HCT116 (cell line): Measurements from ENCODE around the gene ELF2. TPM values are rescaled to one million over a fixed set of nuclear protein-coding genes. Genes with fewer than 3 reads are reported as not detected.

ENCODE experiments used
- ATAC-seq: fragments of 200-7000 bp; cut with Tn5 transposase; 2 replicates; pipeline ENCODE4 v1.9.1; 2020; ENCODE audit warnings: mild to moderate bottlenecking, moderate library complexity
- BruUV-seq: library from RNA; stranded (reverse); fragments of 400-500 nt; replicated peaks from 2 replicates; lab custom pipeline; 2021; lab: Mats Ljungman, UMichigan
- CTCF ChIA-PET: fragments of 300-600 bp; sonication (Branson Sonifier 250); formaldehyde crosslinking; loops from one replicate; lab custom pipeline; 2021; ENCODE audit warnings: antibody characterized with exemption; lab: Charles Lee
- POLR2A ChIA-PET: fragments of 300-600, 350-600 bp; sonication (Branson Sonifier 250); formaldehyde crosslinking; loops from one replicate; lab custom pipeline; 2021; ENCODE audit warnings: antibody characterized with exemption; lab: Charles Lee
- RAD21 ChIA-PET, 2 experiments: fragments of 300-600 bp; sonication (Branson Sonifier 250); formaldehyde crosslinking; loops; one replicate each; lab custom pipeline; 2023; ENCODE audit warnings: low total read pairs in 2 of 2; ENCODE audit not compliant: uncharacterized antibody in 2 of 2, unreplicated experiment in 2 of 2, low non-redundant PET in 1 of 2; lab: Charles Lee
- DNase-seq: peaks from one replicate; pipeline ENCODE4 v3.0.0-alpha.2; 2010; ENCODE audit warnings: low read depth, low spot score
- H2AFZ ChIP-seq: fragments of 200-600 bp; shearing (Covaris generic), sonication (generic); 2 replicates; pipeline ENCODE4 v1.6.1; 2017; ENCODE audit warnings: low read depth, mixed run types, mixed read lengths, antibody characterized with exemption, low read length; ENCODE audit not compliant: poor library complexity, severe bottlenecking
- H3K27ac ChIP-seq: 2 replicates; pipeline ENCODE4 v1.5.1; 2012; ENCODE audit warnings: low read depth, low read length
- H3K27me3 ChIP-seq: fragments of 200-600 bp; sonication (generic); 2 replicates; pipeline ENCODE4 v1.6.1; 2016; ENCODE audit warnings: mixed run types, low read length, mixed read lengths; ENCODE audit not compliant: insufficient read depth
- H3K36me3 ChIP-seq, 2 experiments: fragments of 200-500 bp in 1 of 2; fragments of 200-600 bp in 1 of 2; sonication (Bioruptor generic) in 1 of 2; sonication (generic) in 1 of 2; 2 replicates each; pipeline versions ENCODE4 v1.5.1 to v1.6.1; 2014 to 2016; ENCODE audit warnings: low read length in 2 of 2, inconsistent platforms in 1 of 2, mixed read lengths in 1 of 2, mixed run types in 1 of 2; ENCODE audit not compliant: insufficient read depth in 2 of 2, control insufficient read depth in 1 of 2
- H3K4me1 ChIP-seq, 2 experiments: fragments of 200-600 bp in 1 of 2; sonication (generic) in 1 of 2; 2 replicates each; pipeline versions ENCODE4 v1.5.1 to v1.6.1; 2012 to 2017; ENCODE audit warnings: low read length in 2 of 2, inconsistent platforms in 1 of 2, mild to moderate bottlenecking in 1 of 2, mixed read lengths in 1 of 2, mixed run types in 1 of 2, moderate library complexity in 1 of 2; ENCODE audit not compliant: insufficient read depth in 2 of 2, control insufficient read depth in 1 of 2
- H3K4me2 ChIP-seq: fragments of 200-600 bp; sonication (generic); 2 replicates; pipeline ENCODE4 v1.6.1; 2017; ENCODE audit warnings: mixed run types, low read length, mixed read lengths
- H3K4me3 ChIP-seq, 2 experiments: fragments of 200-600 bp in 1 of 2; sonication (generic) in 1 of 2; replicated peaks in 1 of 2; 2 replicates each; pipeline ENCODE4 v1.5.1; 2011 to 2016; ENCODE audit warnings: low read length in 2 of 2, control low read depth in 1 of 2, low read depth in 1 of 2, mild to moderate bottlenecking in 1 of 2, mixed read lengths in 1 of 2, mixed run types in 1 of 2
- H3K79me2 ChIP-seq: fragments of 200-600 bp; sonication (generic); 2 replicates; pipeline ENCODE4 v1.6.1; 2017; ENCODE audit warnings: mild to moderate bottlenecking, mixed run types, low read length, moderate library complexity, mixed read lengths; ENCODE audit not compliant: insufficient read depth
- H3K9ac ChIP-seq: fragments of 200-600 bp; sonication (generic); 2 replicates; pipeline ENCODE4 v1.6.1; 2016; ENCODE audit warnings: low read length, mixed read lengths
- H3K9me2 ChIP-seq: fragments of 200-600 bp; sonication (generic), shearing (Covaris generic); 2 replicates; pipeline ENCODE4 v1.6.1; 2017; ENCODE audit warnings: mixed run types, mild to moderate bottlenecking, moderate library complexity; ENCODE audit not compliant: insufficient read depth
- H3K9me3 ChIP-seq, 2 experiments: fragments of 200-500 bp in 1 of 2; fragments of 200-600 bp in 1 of 2; sonication (Bioruptor generic) in 1 of 2; sonication (generic) in 1 of 2; 2 replicates each; pipeline ENCODE4 v1.6.1; 2014 to 2017; ENCODE audit warnings: low read length in 2 of 2, mixed read lengths in 2 of 2, inconsistent platforms in 1 of 2, low read depth in 1 of 2, mild to moderate bottlenecking in 1 of 2, mixed run types in 1 of 2, moderate library complexity in 1 of 2; ENCODE audit not compliant: control insufficient read depth in 1 of 2, insufficient read depth in 1 of 2
- H4K20me1 ChIP-seq: fragments of 200-600 bp; sonication (generic), shearing (Covaris generic); 2 replicates; pipeline ENCODE4 v1.6.1; 2017; ENCODE audit warnings: mixed run types, mild to moderate bottlenecking, moderate library complexity; ENCODE audit not compliant: insufficient read depth
- CBX3 ChIP-seq: IDR thresholded peaks from 2 replicates; pipeline ENCODE4 v1.6.1; 2012; ENCODE audit warnings: low read depth
- EGR1 ChIP-seq: IDR thresholded peaks from 2 replicates; pipeline ENCODE4 v1.6.1; 2012; ENCODE audit warnings: low read depth
- ELF1 ChIP-seq: IDR thresholded peaks from 2 replicates; pipeline ENCODE4 v1.6.1; 2012; ENCODE audit warnings: low read depth, borderline replicate concordance
- EZH2 ChIP-seq: fragments of 200-600 bp; sonication (generic); IDR thresholded peaks from 2 replicates; pipeline ENCODE4 v1.6.1; 2017; ENCODE audit warnings: antibody characterized with exemption, mixed run types
- EZH2phosphoT487 ChIP-seq: fragments of 200-600 bp; IDR thresholded peaks from 2 replicates; pipeline ENCODE4 v1.6.1; 2018; ENCODE audit warnings: antibody characterized with exemption, borderline replicate concordance
- FOSL1 ChIP-seq: IDR thresholded peaks from 2 replicates; pipeline ENCODE4 v1.6.1; 2012; ENCODE audit warnings: low read depth
- JUND ChIP-seq: IDR thresholded peaks from 2 replicates; pipeline ENCODE4 v1.6.1; 2012
- POLR2AphosphoS5 ChIP-seq: IDR thresholded peaks from 2 replicates; pipeline ENCODE4 v1.6.1; 2011; ENCODE audit warnings: mild to moderate bottlenecking, low read depth, low read length, moderate library complexity
- RAD21 ChIP-seq: IDR thresholded peaks from 2 replicates; pipeline ENCODE4 v1.6.1; 2012; ENCODE audit warnings: low read depth, mild to moderate bottlenecking
- REST ChIP-seq: IDR thresholded peaks from 2 replicates; pipeline ENCODE4 v1.6.1; 2012; ENCODE audit warnings: low read depth
- SIN3A ChIP-seq: IDR thresholded peaks from 2 replicates; pipeline ENCODE4 v1.6.1; 2012; ENCODE audit warnings: low read depth
- SP1 ChIP-seq: IDR thresholded peaks from 2 replicates; pipeline ENCODE4 v1.6.1; 2012; ENCODE audit warnings: low read depth
- SRF ChIP-seq: IDR thresholded peaks from 2 replicates; pipeline ENCODE4 v1.6.1; 2012; ENCODE audit warnings: low read depth
- TCF7L2 ChIP-seq: IDR thresholded peaks from 2 replicates; pipeline ENCODE4 v1.7.0; 2011; ENCODE audit warnings: borderline replicate concordance, inconsistent platforms; ENCODE audit not compliant: insufficient read depth, insufficient read length; ENCODE audit errors: extremely low read depth
- YY1 ChIP-seq: IDR thresholded peaks from 2 replicates; pipeline ENCODE4 v1.6.1; 2011; ENCODE audit warnings: low read length, low read depth, moderate library complexity, mild to moderate bottlenecking; ENCODE audit not compliant: insufficient replicate concordance; ENCODE audit errors: extremely low read depth
- ZBTB33 ChIP-seq: IDR thresholded peaks from 2 replicates; pipeline ENCODE4 v1.6.1; 2011; ENCODE audit warnings: mild to moderate bottlenecking, low read length, moderate library complexity; ENCODE audit not compliant: insufficient replicate concordance; ENCODE audit errors: extremely low read depth
- ZFX ChIP-seq: fragments of 450-650 bp; IDR thresholded peaks from 2 replicates; pipeline ENCODE4 v1.6.1; 2017
- ZNF274 ChIP-seq: fragments of 200-500 bp; sonication (Bioruptor generic); IDR thresholded peaks from 2 replicates; pipeline ENCODE4 v1.6.1; 2014; ENCODE audit warnings: mild to moderate bottlenecking, low read depth, low read length, inconsistent platforms
- intact Hi-C: fragments of 100-400 bp; cut with micrococcal nuclease; formaldehyde crosslinking; loops from 2 replicates; pipeline ENCODE4 v1.10.0; 2022
- total RNA-seq: library from RNA; stranded (reverse); gene quantifications from one replicate; pipeline ENCODE4 v1.2.1, GENCODE V29; 2021; ENCODE audit not compliant: unreplicated experiment
- TF ChIP-seq, protein P1 (sequence below): IDR thresholded peaks from 2 replicates; pipeline ENCODE4 v1.6.1; 2012
- TF ChIP-seq, protein P2 (sequence below), 3 experiments: fragments of 200-600 bp in 1 of 3; sonication (generic) in 1 of 3; IDR thresholded peaks in 2 of 3; conservative IDR thresholded peaks in 1 of 3; 2 replicates each; pipeline ENCODE4 v1.5.1; 2012 to 2017; ENCODE audit warnings: low read depth in 2 of 3, low read length in 2 of 3, antibody characterized with exemption in 1 of 3, borderline replicate concordance in 1 of 3, control low read depth in 1 of 3, mild to moderate bottlenecking in 1 of 3, mixed read lengths in 1 of 3, mixed run types in 1 of 3, moderate library complexity in 1 of 3; ENCODE audit not compliant: insufficient read depth in 1 of 3

The ELF2 gene
- total RNA-seq, 1 experiment from 2014 or later, result 28.2 TPM

DNA sequence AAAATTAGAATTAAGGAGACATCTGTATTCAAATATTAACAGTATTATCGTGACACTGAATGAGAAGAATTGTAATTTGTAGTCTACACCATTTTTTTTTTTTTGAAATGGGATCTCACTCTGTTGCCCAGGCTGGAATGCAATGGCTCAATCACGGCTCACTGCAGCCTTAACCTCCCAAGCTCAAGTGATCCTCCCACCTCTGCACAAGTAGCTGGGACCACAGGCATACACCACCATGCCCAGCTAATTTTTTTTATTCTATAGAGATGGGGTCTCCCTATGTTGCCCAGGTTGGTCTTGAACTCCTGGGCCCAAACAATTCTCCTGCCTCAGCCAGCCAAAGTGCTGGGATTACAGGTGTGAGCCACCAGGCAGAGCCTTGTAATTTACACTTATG, 24.8 kb downstream of the ELF2 start:
- ChIA-PET RAD21 (no interaction called here), CTCF (no interaction called here), POLR2A (no interaction called here)
- Histone ChIP-seq H3K27me3 (no peaks in the 10 kb centered on the region), H2AFZ (no peak overlapping the region), H3K9ac (no peak overlapping the region), H3K9me3 (no peaks in the 10 kb centered on the region), H3K4me2 (no peak overlapping the region), H3K9me2 (no peaks in the 10 kb centered on the region), H3K4me1 (no peaks in the 10 kb centered on the region), H4K20me1 (no peaks in the 10 kb centered on the region), H3K27ac (no peak overlapping the region), H3K4me3 (no peak overlapping the region), H3K79me2 (no peaks in the 10 kb centered on the region; the same call in 1 of the 2 replicates), H3K36me3 (no peaks in the 10 kb centered on the region)
- ATAC-seq, result no peak
- TF ChIP-seq SIN3A (no peak), EGR1 (no peak), YY1 (no peak), ZBTB33 (no peak), SRF (no peak), ZNF274 (no peak), JUND (no peak), CBX3 (no peak), RAD21 (no peak), ZFX (no peak), SP1 (no peak), FOSL1 (no peak), POLR2AphosphoS5 (no peak), EZH2phosphoT487 (no peak), REST (no peak), ELF1 (no peak), TCF7L2 (no peak), EZH2 (no peak)
- TF ChIP-seq, protein P1, sequence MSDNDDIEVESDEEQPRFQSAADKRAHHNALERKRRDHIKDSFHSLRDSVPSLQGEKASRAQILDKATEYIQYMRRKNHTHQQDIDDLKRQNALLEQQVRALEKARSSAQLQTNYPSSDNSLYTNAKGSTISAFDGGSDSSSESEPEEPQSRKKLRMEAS, result no peak
- TF ChIP-seq, protein P2, sequence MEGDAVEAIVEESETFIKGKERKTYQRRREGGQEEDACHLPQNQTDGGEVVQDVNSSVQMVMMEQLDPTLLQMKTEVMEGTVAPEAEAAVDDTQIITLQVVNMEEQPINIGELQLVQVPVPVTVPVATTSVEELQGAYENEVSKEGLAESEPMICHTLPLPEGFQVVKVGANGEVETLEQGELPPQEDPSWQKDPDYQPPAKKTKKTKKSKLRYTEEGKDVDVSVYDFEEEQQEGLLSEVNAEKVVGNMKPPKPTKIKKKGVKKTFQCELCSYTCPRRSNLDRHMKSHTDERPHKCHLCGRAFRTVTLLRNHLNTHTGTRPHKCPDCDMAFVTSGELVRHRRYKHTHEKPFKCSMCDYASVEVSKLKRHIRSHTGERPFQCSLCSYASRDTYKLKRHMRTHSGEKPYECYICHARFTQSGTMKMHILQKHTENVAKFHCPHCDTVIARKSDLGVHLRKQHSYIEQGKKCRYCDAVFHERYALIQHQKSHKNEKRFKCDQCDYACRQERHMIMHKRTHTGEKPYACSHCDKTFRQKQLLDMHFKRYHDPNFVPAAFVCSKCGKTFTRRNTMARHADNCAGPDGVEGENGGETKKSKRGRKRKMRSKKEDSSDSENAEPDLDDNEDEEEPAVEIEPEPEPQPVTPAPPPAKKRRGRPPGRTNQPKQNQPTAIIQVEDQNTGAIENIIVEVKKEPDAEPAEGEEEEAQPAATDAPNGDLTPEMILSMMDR (IDR thresholded peaks at IDR 0.05 in 2 of 3, conservative IDR thresholded peaks at IDR 0.05 in 1 of 3; ENCODE audit: borderline replicate concordance in 1 of 3, insufficient read depth in 1 of 3, low read depth in 2 of 3, low read length in 2 of 3), result no peak
- intact Hi-C loops, result no loop called here
- BruUV-seq, result no TSS peak
- no peak for DNase-seq
